Thymus (tissue), 11 donors: ENCODE measurements around the gene MAN1C1. TPM values are rescaled to one million over a fixed set of nuclear protein-coding genes. Genes with fewer than 3 reads are reported as not detected.

ENCODE experiments used
- DNase-seq, 9 donors: peaks; one replicate each; pipeline ENCODE4 v3.0.0-alpha.2; 2013; ENCODE audit warnings: low spot score in 9 of 9, low read depth in 6 of 9, missing footprints in 1 of 9
- H3K27ac ChIP-seq, 2 donors: one replicate each; pipeline ENCODE4 v1.5.1; 2013; ENCODE audit warnings: control low read depth in 1 of 2, low read depth in 1 of 2, low read length in 1 of 2, mild to moderate bottlenecking in 1 of 2, moderate library complexity in 1 of 2
- H3K27me3 ChIP-seq, 2 donors: one replicate each; pipeline ENCODE4 v1.5.1; 2013; ENCODE audit warnings: low read length in 1 of 2; ENCODE audit not compliant: control insufficient read depth in 2 of 2, insufficient read depth in 1 of 2
- H3K36me3 ChIP-seq, 2 donors: one replicate each; pipeline ENCODE4 v1.5.1; 2013; ENCODE audit warnings: low read length in 1 of 2, mild to moderate bottlenecking in 1 of 2, moderate library complexity in 1 of 2; ENCODE audit not compliant: control insufficient read depth in 2 of 2, insufficient read depth in 2 of 2
- H3K4me1 ChIP-seq, 2 donors: one replicate each; pipeline ENCODE4 v1.5.1; 2013; ENCODE audit warnings: low read length in 2 of 2; ENCODE audit not compliant: control insufficient read depth in 2 of 2, insufficient read depth in 2 of 2
- H3K4me3 ChIP-seq, 2 donors: one replicate each; pipeline ENCODE4 v1.5.1; 2013; ENCODE audit warnings: low read length in 2 of 2, control low read depth in 1 of 2, mild to moderate bottlenecking in 1 of 2
- H3K9me3 ChIP-seq, 2 donors: one replicate each; pipeline ENCODE4 v1.5.1; 2013; ENCODE audit warnings: low read length in 1 of 2, mild to moderate bottlenecking in 1 of 2; ENCODE audit not compliant: control insufficient read depth in 2 of 2, insufficient read depth in 1 of 2
- WGBS: extraction: QIAGEN DNeasy Blood & Tissue Kit; methylation state at CpG from one replicate; pipeline ENCODE4 v1.1.7; 2013; 5-methylcytosine and 5-hydroxymethylcytosine counted together
- polyA plus RNA-seq: library from polyadenylated mRNA; stranded (reverse); fragments of 200-250 nt; gene quantifications from one replicate; pipeline ENCODE4 v1.2.3, GENCODE V29; 2013
- total RNA-seq: library from RNA; stranded (reverse); fragments of 120-200 nt; gene quantifications from one replicate; pipeline ENCODE4 v1.2.4, GENCODE V29; 2013
- donor health status: healthy.

The MAN1C1 gene
- total and polyA plus RNA-seq, 2 donors, result 9.7 to 18.4 TPM

DNA sequence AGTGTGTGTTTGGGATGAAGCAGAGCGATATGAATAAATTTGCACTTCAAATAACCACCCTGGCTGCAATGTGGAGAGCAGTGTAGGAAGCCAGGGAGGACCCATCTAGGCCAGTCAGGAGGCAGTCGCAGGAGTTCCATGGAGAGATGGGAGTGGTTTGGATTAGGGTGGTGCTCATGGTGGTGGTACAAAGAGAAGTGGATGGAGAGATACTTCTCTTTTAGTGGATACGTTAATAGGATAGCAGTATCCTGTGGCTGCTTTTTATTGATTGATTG lies 58.2 kb downstream of the MAN1C1 start:
- H3K4me3 ChIP-seq, result no peak overlapping the region
- WGBS, result 94% methylated on average over 3 of the region's 3 CpGs
- peaks cover 8 to 38% of the 10 kb centered on the region in 2 donors for H3K4me1 ChIP-seq
- no peaks in the 10 kb centered on the region for H3K36me3 ChIP-seq
- H3K27ac ChIP-seq, result no peak overlapping the region
- DNase-seq, result no peak
- H3K27me3 ChIP-seq, result no peaks in the 10 kb centered on the region
- peaks cover 0 to 7% of the 10 kb centered on the region in 2 donors for H3K9me3 ChIP-seq

DNA sequence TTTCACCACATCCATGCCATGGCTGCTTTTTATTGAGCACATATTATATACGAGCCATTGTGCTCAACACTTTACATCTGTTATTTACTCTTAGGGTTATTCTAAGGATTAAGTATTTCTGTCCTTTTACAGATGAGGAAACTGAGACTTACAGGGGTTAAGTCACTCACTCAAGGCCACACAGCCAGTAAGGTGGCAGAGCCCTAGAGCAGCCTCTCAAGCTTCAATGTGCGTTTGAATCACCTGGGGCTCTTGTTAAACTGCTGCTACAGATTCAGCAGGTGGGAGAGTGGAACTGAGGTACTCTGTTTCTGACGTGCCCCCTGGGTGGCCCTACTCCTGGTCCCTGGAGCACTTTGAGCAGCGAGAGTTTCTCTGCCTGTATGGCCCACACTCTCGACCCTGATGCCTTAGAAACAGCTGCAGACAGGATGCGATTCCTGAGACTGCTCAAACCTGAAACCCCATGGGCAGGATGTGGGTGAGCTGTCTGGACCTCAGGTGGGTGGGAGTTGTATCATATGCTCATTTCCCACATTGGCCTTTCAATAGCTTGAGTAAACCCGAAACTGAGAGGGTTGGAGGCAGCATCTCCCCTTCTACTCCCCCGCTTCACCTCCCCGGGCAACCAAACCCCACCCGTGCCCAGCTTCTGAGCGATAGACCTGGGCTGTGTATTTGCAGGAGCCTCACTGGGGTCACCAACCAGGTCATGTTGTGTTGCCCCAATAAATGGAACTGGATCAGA lies 59.3 kb downstream of the MAN1C1 start:
- H3K27me3 ChIP-seq, result no peaks in the 10 kb centered on the region
- peak in 8 of 9 donors; percentile 33 to 86 (median 54) for DNase-seq
- H3K36me3 ChIP-seq, result no peaks in the 10 kb centered on the region
- H3K9me3 ChIP-seq, result peaks cover 0 to 7% of the 10 kb centered on the region in 2 donors
- H3K4me1 ChIP-seq, result peaks cover 8 to 38% of the 10 kb centered on the region in 2 donors
- H3K4me3 ChIP-seq, result no peak overlapping the region
- H3K27ac ChIP-seq, result peak overlapping the region; percentile 23 to 64
- 41% methylated on average over 11 of the region's 11 CpGs for WGBS

DNA sequence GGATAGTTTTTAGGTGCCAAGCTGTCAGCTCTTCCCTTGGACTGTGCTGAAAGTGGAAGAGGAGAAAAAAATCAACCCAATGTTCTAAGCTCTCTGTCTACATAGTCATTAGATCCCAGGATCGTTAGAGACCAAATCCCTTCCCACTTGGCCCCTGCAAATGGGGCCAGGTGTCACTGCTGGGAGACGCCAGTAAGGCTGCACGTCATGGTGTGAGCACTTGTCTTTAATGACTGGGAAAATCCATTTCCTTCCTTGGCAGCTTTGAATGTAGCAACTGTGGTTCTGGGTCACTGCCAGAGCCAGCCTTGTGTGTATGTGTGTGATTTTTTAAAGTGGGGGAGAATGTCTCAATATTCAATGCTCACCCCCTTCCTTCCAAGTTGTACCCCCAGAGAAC lies 59.9 kb downstream of the MAN1C1 start:
- no peaks in the 10 kb centered on the region for H3K36me3 ChIP-seq
- H3K9me3 ChIP-seq, result peaks cover 0 to 7% of the 10 kb centered on the region in 2 donors
- peak in 1 of 9 donors; percentile 27 for DNase-seq
- peak overlapping the region in 1 of 2 donors; percentile 23 for H3K27ac ChIP-seq
- no peaks in the 10 kb centered on the region for H3K27me3 ChIP-seq
- no peak overlapping the region for H3K4me3 ChIP-seq
- peaks cover 8 to 38% of the 10 kb centered on the region in 2 donors for H3K4me1 ChIP-seq
- 27% methylated on average over 3 of the region's 3 CpGs for WGBS

DNA sequence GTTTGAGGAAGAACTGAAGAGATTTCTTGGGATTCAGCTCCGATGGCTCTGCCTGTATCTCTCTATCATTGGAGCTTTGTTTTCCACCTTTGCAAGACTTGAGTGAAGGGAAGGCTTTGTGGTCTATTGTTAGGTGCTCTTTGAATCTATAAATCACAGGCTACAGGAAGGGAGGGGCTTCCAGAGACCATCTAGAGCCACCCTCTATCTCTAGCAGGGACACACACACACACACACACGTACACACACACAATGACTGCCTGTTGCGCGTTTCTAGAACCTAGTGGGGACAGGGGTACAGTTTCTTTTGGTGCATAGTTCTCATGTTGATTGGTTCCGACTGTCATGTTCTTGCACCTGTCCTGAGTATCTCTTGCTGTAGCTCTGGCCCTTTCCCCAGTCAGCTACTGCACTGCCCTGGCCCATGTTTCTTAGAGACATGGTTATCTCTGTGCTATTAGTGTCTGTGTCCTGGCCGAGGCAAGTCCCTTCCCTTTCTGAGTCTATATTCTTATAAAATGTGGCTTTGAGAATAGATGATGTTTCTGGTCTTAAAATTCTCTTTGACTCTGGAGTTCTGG lies 60.7 kb downstream of the MAN1C1 start:
- peak in 2 of 9 donors; percentile 20 to 46 for DNase-seq
- no peak overlapping the region for H3K4me3 ChIP-seq
- peaks cover 8 to 38% of the 10 kb centered on the region in 2 donors for H3K4me1 ChIP-seq
- no peaks in the 10 kb centered on the region for H3K36me3 ChIP-seq
- no peak overlapping the region for H3K27ac ChIP-seq
- WGBS, result 90% methylated on average over 6 of the region's 6 CpGs
- H3K9me3 ChIP-seq, result peaks cover 0 to 4% of the 10 kb centered on the region in 2 donors
- no peaks in the 10 kb centered on the region for H3K27me3 ChIP-seq

DNA sequence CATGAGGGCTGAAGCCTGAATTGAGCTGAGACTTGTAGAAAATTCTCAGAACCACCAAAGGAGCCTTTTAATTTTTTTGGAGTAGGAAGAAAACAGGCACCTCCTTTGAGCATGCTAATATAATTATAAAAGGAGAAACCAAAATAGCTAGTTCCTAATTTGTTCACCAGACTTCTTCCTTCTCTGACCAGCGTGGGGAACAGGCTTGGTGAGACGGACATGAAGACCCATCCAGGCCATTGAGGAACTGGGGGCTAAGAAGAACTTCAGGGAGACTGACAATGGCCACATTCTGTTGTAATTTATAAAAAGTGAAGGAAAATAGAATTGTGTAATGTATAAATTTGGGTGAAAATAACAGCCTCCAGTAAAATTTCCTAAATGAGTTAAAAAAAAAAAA lies 62.6 kb downstream of the MAN1C1 start:
- peak overlapping the region in 1 of 2 donors; percentile 37 for H3K27ac ChIP-seq
- peaks cover 8 to 24% of the 10 kb centered on the region in 2 donors for H3K4me1 ChIP-seq
- WGBS, result 50% methylated on average over 2 of the region's 2 CpGs
- DNase-seq, result no peak
- H3K4me3 ChIP-seq, result no peak overlapping the region
- no peaks in the 10 kb centered on the region for H3K36me3 ChIP-seq
- H3K9me3 ChIP-seq, result no peaks in the 10 kb centered on the region
- no peaks in the 10 kb centered on the region for H3K27me3 ChIP-seq

DNA sequence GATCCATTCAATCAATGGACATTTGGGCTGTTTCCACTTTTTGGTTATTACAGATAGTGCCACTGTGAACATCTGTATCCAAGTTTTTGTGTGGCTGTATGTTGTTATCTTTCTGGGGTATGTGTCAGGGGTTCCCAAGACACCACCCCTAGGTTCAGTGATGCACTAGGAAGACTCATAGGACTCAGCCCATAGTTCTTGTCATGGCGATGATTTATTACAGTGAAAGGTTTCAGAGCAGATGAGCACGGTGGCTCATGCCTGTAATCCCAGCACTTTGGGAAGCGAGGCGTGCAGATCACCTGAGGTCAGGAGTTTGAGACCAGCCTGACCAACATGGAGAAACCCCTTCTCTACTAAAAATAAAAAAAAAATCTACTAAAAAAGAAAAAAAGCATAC lies 64.1 kb downstream of the MAN1C1 start:
- WGBS, result 97% methylated on average over 4 of the region's 4 CpGs
- Histone ChIP-seq H3K4me3 (no peak overlapping the region), H3K27me3 (peaks cover 0 to 2% of the 10 kb centered on the region in 2 donors), H3K36me3 (no peaks in the 10 kb centered on the region), H3K4me1 (peaks cover 8 to 17% of the 10 kb centered on the region in 2 donors), H3K9me3 (no peaks in the 10 kb centered on the region), H3K27ac (no peak overlapping the region)
- DNase-seq, result no peak

DNA sequence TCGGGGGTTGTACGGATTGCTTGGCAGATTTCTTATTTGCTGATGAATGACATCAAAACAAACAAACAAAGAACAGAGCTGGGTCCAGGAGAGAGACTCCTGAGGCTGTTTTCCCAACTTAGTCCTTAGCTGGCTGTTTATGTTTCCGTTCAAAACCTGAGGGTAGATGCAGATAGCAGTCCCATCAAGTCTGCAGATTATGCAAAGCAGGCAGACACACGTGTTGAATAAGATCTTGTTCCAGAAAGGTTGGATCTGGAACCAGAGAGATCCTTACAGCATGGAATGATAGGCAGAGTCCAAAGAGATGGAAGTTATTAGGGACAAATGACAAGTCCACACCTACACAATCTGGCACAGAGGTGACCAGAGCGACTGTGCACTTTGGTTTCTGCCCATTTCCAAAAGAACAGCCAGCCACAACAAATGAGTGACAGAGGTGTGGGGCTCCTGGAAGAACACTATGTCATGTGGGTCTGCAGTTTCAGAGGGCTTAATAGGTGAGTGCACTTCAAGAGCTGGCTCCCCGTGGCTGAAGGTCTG lies 65.5 kb downstream of the MAN1C1 start:
- H3K36me3 ChIP-seq, result no peaks in the 10 kb centered on the region
- H3K9me3 ChIP-seq, result no peaks in the 10 kb centered on the region
- WGBS, result 89% methylated on average over 6 of the region's 6 CpGs
- peaks cover 0 to 5% of the 10 kb centered on the region in 2 donors for H3K4me1 ChIP-seq
- H3K27ac ChIP-seq, result no peak overlapping the region
- DNase-seq, result no peak
- H3K4me3 ChIP-seq, result no peak overlapping the region
- H3K27me3 ChIP-seq, result peaks cover 0 to 2% of the 10 kb centered on the region in 2 donors

DNA sequence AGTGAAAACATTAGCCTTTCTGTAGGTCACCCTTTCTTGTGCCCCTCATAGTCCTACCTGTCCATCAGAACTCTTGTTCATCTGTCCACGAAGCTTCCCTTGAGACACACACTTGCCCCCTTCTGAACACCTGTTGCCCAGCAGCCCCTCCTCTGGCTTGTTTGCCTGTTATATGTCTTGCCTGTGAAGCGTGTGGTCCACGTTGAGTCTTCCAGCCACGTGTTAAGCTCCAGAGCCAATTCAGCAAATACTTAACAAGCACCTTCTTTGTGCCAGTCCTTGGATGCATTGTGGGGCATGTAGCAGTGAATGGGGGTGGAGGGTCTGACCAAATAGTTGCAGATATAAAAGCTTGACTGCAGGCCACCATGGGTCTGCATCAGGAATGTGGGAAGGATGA lies 66.6 kb downstream of the MAN1C1 start:
- H3K4me3 ChIP-seq, result no peak overlapping the region
- peaks cover 0 to 2% of the 10 kb centered on the region in 2 donors for H3K27me3 ChIP-seq
- no peak for DNase-seq
- 77% methylated on average over 4 of the region's 4 CpGs for WGBS
- H3K9me3 ChIP-seq, result no peaks in the 10 kb centered on the region
- H3K27ac ChIP-seq, result no peak overlapping the region
- H3K36me3 ChIP-seq, result no peaks in the 10 kb centered on the region
- no peaks in the 10 kb centered on the region for H3K4me1 ChIP-seq

DNA sequence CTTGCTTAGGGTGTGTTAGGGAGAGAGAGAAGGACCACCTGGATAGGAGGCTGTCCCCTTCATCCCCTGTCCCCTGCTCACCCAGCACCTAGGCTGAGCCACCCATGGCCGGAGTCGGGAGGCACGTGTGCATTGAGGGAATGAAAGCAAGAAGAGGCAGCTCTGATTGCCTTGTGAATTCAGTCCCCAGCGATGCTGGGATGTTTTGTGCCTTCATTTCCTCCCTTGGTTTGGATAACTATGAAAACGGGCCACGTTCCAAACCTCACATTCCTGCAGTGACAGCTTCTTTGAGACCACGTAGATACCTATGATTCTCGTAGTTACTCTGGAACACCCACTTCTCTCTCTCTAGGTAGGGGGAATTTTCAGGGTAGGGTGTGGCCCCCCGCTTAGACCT lies 67.1 kb downstream of the MAN1C1 start:
- Histone ChIP-seq H3K27me3 (peaks cover 0 to 2% of the 10 kb centered on the region in 2 donors), H3K36me3 (no peaks in the 10 kb centered on the region), H3K4me3 (no peak overlapping the region), H3K9me3 (no peaks in the 10 kb centered on the region), H3K4me1 (no peaks in the 10 kb centered on the region), H3K27ac (no peak overlapping the region)
- 62% methylated on average over 9 of the region's 9 CpGs for WGBS
- no peak for DNase-seq
